IMR-90 (cell line): ENCODE results near the gene INIP.

Experiments used
- BHLHE40 ChIP-seq: fragments of 150-350 bp; IDR thresholded peaks from 2 replicates; pipeline ENCODE4 v1.6.1; 2016; ENCODE audit warnings: mild to moderate bottlenecking, low read depth, low read length
- CEBPB ChIP-seq: IDR thresholded peaks from 2 replicates; pipeline ENCODE4 v1.6.1; 2012; ENCODE audit warnings: low read depth, low read length, improper control_type of control experiment
- CHD1 ChIP-seq: IDR thresholded peaks from 2 replicates; pipeline ENCODE4 v1.6.1; 2012; ENCODE audit warnings: low read depth, low read length, improper control_type of control experiment
- FOS ChIP-seq: fragments of 150-350 bp; IDR thresholded peaks from 2 replicates; pipeline ENCODE4 v1.6.1; 2016; ENCODE audit warnings: low read depth, low read length
- MAFK ChIP-seq: IDR thresholded peaks from 2 replicates; pipeline ENCODE4 v1.6.1; 2012; ENCODE audit warnings: low read depth, low read length, improper control_type of control experiment
- MAZ ChIP-seq: IDR thresholded peaks from 2 replicates; pipeline ENCODE4 v1.6.1; 2012; ENCODE audit warnings: low read depth, mild to moderate bottlenecking, low read length, improper control_type of control experiment, moderate library complexity, borderline replicate concordance
- POLR2A ChIP-seq: IDR thresholded peaks from 2 replicates; pipeline ENCODE4 v1.6.1; 2012; ENCODE audit warnings: mild to moderate bottlenecking, low read depth, low read length
- RAD21 ChIP-seq: IDR thresholded peaks from 2 replicates; pipeline ENCODE4 v1.6.1; 2012; ENCODE audit warnings: low read length, improper control_type of control experiment
- RCOR1 ChIP-seq: IDR thresholded peaks from 2 replicates; pipeline ENCODE4 v1.6.1; 2012; ENCODE audit warnings: mild to moderate bottlenecking, low read length, improper control_type of control experiment; ENCODE audit not compliant: insufficient replicate concordance
- RFX5 ChIP-seq: IDR thresholded peaks from 2 replicates; pipeline ENCODE4 v1.8.0; 2012; ENCODE audit warnings: low read depth, mild to moderate bottlenecking, low read length, moderate library complexity
- SMC3 ChIP-seq: fragments of 150-350 bp; IDR thresholded peaks from 2 replicates; pipeline ENCODE4 v1.6.1; 2016; ENCODE audit warnings: low read depth, mild to moderate bottlenecking, antibody characterized with exemption, low read length, moderate library complexity
- TF ChIP-seq, protein P1 (sequence below): conservative IDR thresholded peaks from 2 replicates; pipeline ENCODE4 v1.5.1; 2012; ENCODE audit warnings: mild to moderate bottlenecking, low read depth, low read length, improper control_type of control experiment
- TF ChIP-seq, protein P2 (sequence below): fragments of 150-350 bp; IDR thresholded peaks from 2 replicates; pipeline ENCODE4 v1.6.1; 2017; ENCODE audit warnings: mild to moderate bottlenecking, antibody characterized with exemption, low read length, low read depth
- TF ChIP-seq, protein P3 (sequence below): fragments of 150-350 bp; IDR thresholded peaks from 2 replicates; pipeline ENCODE4 v1.6.1; 2016; ENCODE audit warnings: low read depth, mild to moderate bottlenecking, low read length, moderate library complexity, borderline replicate concordance

DNA sequence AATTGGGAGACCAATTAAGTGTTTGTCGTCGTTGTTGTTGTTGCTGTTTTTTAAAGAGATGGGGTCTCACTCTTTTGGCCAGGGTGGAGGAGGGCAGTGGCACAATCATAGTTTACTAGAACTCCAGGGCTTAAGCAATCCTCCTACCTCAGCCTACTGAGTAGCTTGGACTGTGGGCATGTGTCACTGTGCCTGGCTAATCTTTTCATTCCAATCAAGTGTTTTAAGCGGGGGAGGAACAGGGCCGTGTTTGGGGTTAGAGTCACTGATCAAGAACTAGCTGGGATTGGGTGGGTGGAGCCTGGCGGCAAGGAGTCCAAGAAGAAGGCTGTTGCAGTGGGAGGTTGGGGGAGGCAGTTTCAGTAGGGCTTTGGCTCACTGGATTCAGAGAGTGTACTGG lies 46.4 kb upstream of the INIP start:
- TF ChIP-seq, protein P1, sequence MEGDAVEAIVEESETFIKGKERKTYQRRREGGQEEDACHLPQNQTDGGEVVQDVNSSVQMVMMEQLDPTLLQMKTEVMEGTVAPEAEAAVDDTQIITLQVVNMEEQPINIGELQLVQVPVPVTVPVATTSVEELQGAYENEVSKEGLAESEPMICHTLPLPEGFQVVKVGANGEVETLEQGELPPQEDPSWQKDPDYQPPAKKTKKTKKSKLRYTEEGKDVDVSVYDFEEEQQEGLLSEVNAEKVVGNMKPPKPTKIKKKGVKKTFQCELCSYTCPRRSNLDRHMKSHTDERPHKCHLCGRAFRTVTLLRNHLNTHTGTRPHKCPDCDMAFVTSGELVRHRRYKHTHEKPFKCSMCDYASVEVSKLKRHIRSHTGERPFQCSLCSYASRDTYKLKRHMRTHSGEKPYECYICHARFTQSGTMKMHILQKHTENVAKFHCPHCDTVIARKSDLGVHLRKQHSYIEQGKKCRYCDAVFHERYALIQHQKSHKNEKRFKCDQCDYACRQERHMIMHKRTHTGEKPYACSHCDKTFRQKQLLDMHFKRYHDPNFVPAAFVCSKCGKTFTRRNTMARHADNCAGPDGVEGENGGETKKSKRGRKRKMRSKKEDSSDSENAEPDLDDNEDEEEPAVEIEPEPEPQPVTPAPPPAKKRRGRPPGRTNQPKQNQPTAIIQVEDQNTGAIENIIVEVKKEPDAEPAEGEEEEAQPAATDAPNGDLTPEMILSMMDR: no peak
- no peak for TF ChIP-seq POLR2A
- no peak for TF ChIP-seq CHD1
- 0 out of 2 replicates have a peak, but pooled peaks have one; percentile 38 for TF ChIP-seq BHLHE40
- TF ChIP-seq MAZ: no peak
- TF ChIP-seq RFX5: no peak
- 0 out of 2 replicates have a peak, but pooled peaks have one; percentile 10 for TF ChIP-seq RAD21
- TF ChIP-seq, protein P2, sequence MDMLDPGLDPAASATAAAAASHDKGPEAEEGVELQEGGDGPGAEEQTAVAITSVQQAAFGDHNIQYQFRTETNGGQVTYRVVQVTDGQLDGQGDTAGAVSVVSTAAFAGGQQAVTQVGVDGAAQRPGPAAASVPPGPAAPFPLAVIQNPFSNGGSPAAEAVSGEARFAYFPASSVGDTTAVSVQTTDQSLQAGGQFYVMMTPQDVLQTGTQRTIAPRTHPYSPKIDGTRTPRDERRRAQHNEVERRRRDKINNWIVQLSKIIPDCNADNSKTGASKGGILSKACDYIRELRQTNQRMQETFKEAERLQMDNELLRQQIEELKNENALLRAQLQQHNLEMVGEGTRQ: no peak
- TF ChIP-seq RCOR1: peak; percentile 50
- no peak for TF ChIP-seq SMC3
- TF ChIP-seq MAFK: no peak
- TF ChIP-seq CEBPB: peak; percentile 98
- peak; percentile 39; the same call in 1 of the 2 replicates for TF ChIP-seq FOS
- TF ChIP-seq, protein P3, sequence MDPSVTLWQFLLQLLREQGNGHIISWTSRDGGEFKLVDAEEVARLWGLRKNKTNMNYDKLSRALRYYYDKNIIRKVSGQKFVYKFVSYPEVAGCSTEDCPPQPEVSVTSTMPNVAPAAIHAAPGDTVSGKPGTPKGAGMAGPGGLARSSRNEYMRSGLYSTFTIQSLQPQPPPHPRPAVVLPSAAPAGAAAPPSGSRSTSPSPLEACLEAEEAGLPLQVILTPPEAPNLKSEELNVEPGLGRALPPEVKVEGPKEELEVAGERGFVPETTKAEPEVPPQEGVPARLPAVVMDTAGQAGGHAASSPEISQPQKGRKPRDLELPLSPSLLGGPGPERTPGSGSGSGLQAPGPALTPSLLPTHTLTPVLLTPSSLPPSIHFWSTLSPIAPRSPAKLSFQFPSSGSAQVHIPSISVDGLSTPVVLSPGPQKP: no peak
